ENCODE measurements around the gene ZNF532.
A peak's percentile ranks its signal among the peaks of the same experiment; 100 is the strongest.

The ZNF532 gene

DNA sequence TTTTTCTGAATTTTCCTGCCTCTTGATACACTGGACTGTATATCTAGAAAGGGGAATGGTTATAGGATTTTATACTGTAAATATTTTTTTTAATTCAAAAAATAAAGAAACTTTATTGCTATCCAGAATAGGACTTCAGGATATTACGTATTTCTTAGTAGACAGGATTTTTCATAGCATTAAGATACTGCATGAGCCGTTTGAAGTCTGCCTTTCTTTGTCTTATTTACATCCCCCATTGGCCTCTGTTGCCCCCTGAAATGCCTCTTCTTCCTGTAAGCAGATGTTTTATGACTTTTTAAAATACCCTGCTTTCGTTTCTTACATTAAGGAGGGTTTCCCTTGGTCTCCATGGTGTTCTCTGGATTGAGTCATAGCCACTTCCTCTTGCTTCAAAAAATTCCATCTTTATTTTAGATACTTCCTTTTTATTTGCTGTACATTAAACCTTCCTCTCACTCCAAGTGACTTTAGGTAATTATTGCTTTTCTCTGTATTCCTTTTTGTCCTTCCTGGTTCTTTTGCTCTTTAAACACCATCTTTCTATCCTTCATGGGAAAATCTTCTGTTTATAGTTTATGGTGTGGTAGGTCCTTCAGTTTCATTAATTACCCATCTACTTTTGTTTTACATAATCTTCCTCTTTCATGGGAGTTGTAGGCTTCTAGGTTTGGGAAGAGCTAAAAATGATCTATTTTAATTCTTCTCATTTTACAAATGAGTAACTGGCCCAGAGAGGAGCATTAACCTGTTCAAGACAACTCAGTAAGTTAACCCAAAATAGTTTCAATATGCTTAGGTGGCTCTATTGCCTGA, 72.6 kb downstream of the ZNF532 start:
- H3K4me3 ChIP-seq (replicated peaks; ENCODE audit: insufficient read depth, low read length) = no peak overlapping the region
- H3K27me3 ChIP-seq (ENCODE audit: insufficient read depth, poor library complexity, severe bottlenecking) = no peaks in the 10 kb centered on the region
- TF ChIP-seq GABPA (IDR thresholded peaks at IDR 0.05; ENCODE audit: low read depth) (no peak), POLR2AphosphoS5 (IDR thresholded peaks at IDR 0.05; ENCODE audit: low read depth) (no peak), SPI1 (IDR thresholded peaks at IDR 0.05; ENCODE audit: borderline replicate concordance, low read depth) (peak; percentile 79)
- TF ChIP-seq, protein P1, sequence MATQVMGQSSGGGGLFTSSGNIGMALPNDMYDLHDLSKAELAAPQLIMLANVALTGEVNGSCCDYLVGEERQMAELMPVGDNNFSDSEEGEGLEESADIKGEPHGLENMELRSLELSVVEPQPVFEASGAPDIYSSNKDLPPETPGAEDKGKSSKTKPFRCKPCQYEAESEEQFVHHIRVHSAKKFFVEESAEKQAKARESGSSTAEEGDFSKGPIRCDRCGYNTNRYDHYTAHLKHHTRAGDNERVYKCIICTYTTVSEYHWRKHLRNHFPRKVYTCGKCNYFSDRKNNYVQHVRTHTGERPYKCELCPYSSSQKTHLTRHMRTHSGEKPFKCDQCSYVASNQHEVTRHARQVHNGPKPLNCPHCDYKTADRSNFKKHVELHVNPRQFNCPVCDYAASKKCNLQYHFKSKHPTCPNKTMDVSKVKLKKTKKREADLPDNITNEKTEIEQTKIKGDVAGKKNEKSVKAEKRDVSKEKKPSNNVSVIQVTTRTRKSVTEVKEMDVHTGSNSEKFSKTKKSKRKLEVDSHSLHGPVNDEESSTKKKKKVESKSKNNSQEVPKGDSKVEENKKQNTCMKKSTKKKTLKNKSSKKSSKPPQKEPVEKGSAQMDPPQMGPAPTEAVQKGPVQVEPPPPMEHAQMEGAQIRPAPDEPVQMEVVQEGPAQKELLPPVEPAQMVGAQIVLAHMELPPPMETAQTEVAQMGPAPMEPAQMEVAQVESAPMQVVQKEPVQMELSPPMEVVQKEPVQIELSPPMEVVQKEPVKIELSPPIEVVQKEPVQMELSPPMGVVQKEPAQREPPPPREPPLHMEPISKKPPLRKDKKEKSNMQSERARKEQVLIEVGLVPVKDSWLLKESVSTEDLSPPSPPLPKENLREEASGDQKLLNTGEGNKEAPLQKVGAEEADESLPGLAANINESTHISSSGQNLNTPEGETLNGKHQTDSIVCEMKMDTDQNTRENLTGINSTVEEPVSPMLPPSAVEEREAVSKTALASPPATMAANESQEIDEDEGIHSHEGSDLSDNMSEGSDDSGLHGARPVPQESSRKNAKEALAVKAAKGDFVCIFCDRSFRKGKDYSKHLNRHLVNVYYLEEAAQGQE (IDR thresholded peaks at IDR 0.05; ENCODE audit: insufficient replicate concordance, low read depth) = no peak
- no peak overlapping the region for H3K27ac ChIP-seq (replicated peaks)
- DNase-seq (ENCODE audit: low read depth in 1 of 2, low spot score in 1 of 2) = peak in 1 of 2 experiments; percentile 6

DNA sequence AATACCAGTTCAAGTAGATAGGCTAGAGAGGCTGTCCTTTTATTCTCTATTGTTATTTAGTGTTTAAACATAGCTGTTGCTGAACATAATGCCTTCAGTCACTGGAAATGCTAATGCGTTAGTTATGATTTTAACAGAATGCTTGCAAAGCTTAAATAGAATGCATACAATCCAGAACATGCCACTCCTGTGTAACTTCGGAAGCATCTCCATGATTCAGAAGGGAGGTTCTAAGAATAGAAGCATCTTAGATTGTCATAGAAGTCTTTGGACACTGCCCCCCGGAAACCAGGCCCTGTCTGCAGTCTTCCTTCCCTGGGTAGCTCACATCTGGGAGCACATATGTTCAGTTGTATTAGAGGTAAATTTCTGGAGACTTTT, 73.2 kb downstream of the ZNF532 start:
- Histone ChIP-seq H3K4me3 (replicated peaks; ENCODE audit: insufficient read depth, low read length) (no peak overlapping the region), H3K27me3 (ENCODE audit: insufficient read depth, poor library complexity, severe bottlenecking) (no peaks in the 10 kb centered on the region), H3K27ac (replicated peaks) (no peak overlapping the region)
- TF ChIP-seq GABPA (IDR thresholded peaks at IDR 0.05; ENCODE audit: low read depth) (no peak), SPI1 (IDR thresholded peaks at IDR 0.05; ENCODE audit: borderline replicate concordance, low read depth) (no peak), POLR2AphosphoS5 (IDR thresholded peaks at IDR 0.05; ENCODE audit: low read depth) (no peak)
- TF ChIP-seq, protein P2, sequence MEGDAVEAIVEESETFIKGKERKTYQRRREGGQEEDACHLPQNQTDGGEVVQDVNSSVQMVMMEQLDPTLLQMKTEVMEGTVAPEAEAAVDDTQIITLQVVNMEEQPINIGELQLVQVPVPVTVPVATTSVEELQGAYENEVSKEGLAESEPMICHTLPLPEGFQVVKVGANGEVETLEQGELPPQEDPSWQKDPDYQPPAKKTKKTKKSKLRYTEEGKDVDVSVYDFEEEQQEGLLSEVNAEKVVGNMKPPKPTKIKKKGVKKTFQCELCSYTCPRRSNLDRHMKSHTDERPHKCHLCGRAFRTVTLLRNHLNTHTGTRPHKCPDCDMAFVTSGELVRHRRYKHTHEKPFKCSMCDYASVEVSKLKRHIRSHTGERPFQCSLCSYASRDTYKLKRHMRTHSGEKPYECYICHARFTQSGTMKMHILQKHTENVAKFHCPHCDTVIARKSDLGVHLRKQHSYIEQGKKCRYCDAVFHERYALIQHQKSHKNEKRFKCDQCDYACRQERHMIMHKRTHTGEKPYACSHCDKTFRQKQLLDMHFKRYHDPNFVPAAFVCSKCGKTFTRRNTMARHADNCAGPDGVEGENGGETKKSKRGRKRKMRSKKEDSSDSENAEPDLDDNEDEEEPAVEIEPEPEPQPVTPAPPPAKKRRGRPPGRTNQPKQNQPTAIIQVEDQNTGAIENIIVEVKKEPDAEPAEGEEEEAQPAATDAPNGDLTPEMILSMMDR (IDR thresholded peaks at IDR 0.05; ENCODE audit: insufficient read depth, low read length) = no peak
- TF ChIP-seq, protein P1 (IDR thresholded peaks at IDR 0.05; ENCODE audit: insufficient replicate concordance, low read depth) = no peak
- no peak for DNase-seq (ENCODE audit: low read depth in 1 of 2, low spot score in 1 of 2)

DNA sequence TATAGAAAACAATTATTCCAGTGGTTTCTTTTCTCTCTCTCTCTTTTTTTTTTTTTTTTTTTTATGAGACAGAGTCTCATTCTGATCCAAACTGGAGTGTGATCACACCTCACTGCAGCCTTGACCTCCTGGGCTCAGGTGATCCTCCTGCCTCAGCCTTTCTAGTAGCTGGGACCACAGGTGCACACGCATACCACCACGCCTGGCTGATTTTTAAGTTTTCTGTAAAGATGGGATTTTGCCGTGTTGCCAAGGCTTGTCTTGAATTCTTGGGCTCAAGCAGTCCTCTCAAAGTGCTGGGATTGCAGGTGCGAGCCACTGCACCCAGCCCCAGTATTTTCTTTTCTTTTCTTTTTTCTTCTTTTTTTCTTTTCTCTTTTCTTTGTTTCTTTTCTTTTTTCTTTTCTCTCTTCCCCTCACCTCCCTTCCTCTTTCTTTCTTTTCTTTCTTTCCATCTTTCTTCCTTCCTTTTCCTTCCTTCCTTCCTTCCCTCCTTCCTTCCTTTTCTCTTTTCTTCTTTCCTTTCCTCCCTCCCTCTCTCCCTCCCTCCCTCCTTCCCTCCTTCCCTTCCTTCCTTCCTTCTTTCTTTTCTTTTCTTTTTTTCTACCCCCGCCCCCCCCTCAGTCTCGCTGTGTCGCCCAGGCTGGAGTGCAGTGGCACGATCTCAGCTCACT, 76.9 kb downstream of the ZNF532 start:
- H3K27me3 ChIP-seq (ENCODE audit: insufficient read depth, poor library complexity, severe bottlenecking) = no peaks in the 10 kb centered on the region
- H3K4me3 ChIP-seq (replicated peaks; ENCODE audit: insufficient read depth, low read length) = no peak overlapping the region
- DNase-seq (ENCODE audit: low read depth in 1 of 2, low spot score in 1 of 2) = no peak
- no peak overlapping the region for H3K27ac ChIP-seq (replicated peaks)
- TF ChIP-seq, protein P2 (IDR thresholded peaks at IDR 0.05; ENCODE audit: insufficient read depth, low read length) = no peak
- no peak for TF ChIP-seq SPI1 (IDR thresholded peaks at IDR 0.05; ENCODE audit: borderline replicate concordance, low read depth)
- no peak for TF ChIP-seq POLR2AphosphoS5 (IDR thresholded peaks at IDR 0.05; ENCODE audit: low read depth)
- TF ChIP-seq GABPA (IDR thresholded peaks at IDR 0.05; ENCODE audit: low read depth) = no peak
- TF ChIP-seq, protein P1 (IDR thresholded peaks at IDR 0.05; ENCODE audit: insufficient replicate concordance, low read depth) = no peak

Measured in HL-60 (cell line).